ENCODE measurements around the gene KANSL2.
"Not testable (repeated sequence)": the region's sequence is repeated elsewhere in the genome, so short reads cannot be mapped to it uniquely, and the experiment has no call there.

KANSL2 gene

DNA sequence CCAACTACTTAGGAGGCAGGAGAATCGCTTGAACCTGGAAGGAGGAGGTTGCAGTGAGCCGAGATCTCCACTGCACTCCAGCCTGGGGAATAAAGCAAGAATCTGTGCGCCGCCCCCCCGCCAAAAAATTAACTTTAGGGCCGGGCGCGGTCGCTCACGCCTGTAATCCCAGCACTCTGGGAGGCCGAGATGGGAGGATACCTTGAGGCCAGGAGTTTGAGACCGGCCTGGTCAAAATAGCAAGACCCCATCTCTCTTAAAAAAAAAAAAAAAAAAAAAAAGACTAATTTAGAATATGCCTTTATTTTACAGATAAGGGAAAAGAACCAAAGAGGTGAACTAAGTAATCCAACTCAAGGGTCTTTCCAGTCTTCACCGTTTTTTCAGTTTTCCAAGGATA is 1.2 kb downstream of the KANSL2 start:
- H3K27me3 ChIP-seq (ENCODE audit: control insufficient read depth, insufficient read depth, low read length) = no peaks in the 10 kb centered on the region
- H3K4me3 ChIP-seq (ENCODE audit: low read length) = peak overlapping the region; percentile 100
- H3K4me1 ChIP-seq (ENCODE audit: control insufficient read depth, insufficient read depth, low read length) = peaks cover 5% of the 10 kb centered on the region
- peaks cover 3% of the 10 kb centered on the region for H3K36me3 ChIP-seq (ENCODE audit: control insufficient read depth, insufficient read depth, low read length)
- no peak overlapping the region for H3K27ac ChIP-seq (ENCODE audit: low read depth, low read length)
- H3K9ac ChIP-seq (ENCODE audit: low read length) = no peak overlapping the region

- H3K27me3 ChIP-seq (ENCODE audit: control insufficient read depth, insufficient read depth, low read length) = no peaks in the 10 kb centered on the region
- H3K27ac ChIP-seq (ENCODE audit: low read depth, low read length) = no peak overlapping the region
- peaks cover 5% of the 10 kb centered on the region for H3K4me1 ChIP-seq (ENCODE audit: control insufficient read depth, insufficient read depth, low read length)
- no peak overlapping the region for H3K4me3 ChIP-seq (ENCODE audit: low read length)
- peaks cover 3% of the 10 kb centered on the region for H3K36me3 ChIP-seq (ENCODE audit: control insufficient read depth, insufficient read depth, low read length)
- no peak overlapping the region for H3K9ac ChIP-seq (ENCODE audit: low read length)
Measured at GRCh38 chr12:48678551-48679185, 3.4 kb downstream of the KANSL2 start.

GRCh38 chr12:48671231-48671856 is 10.7 kb downstream of the KANSL2 start:
- peaks cover 33% of the 10 kb centered on the region for H3K36me3 ChIP-seq (ENCODE audit: control insufficient read depth, insufficient read depth, low read length)
- no peak overlapping the region for H3K4me3 ChIP-seq (ENCODE audit: low read length)
- no peaks in the 10 kb centered on the region for H3K4me1 ChIP-seq (ENCODE audit: control insufficient read depth, insufficient read depth, low read length)
- H3K9ac ChIP-seq (ENCODE audit: low read length) = no peak overlapping the region
- no peaks in the 10 kb centered on the region for H3K27me3 ChIP-seq (ENCODE audit: control insufficient read depth, insufficient read depth, low read length)
- no peak overlapping the region for H3K27ac ChIP-seq (ENCODE audit: low read depth, low read length)

GRCh38 chr12:48668996-48669395 is 13.0 kb downstream of the KANSL2 start:
- Histone ChIP-seq H3K27me3 (ENCODE audit: control insufficient read depth, insufficient read depth, low read length) (no peaks in the 10 kb centered on the region), H3K4me1 (ENCODE audit: control insufficient read depth, insufficient read depth, low read length) (no peaks in the 10 kb centered on the region), H3K36me3 (ENCODE audit: control insufficient read depth, insufficient read depth, low read length) (peaks cover 36% of the 10 kb centered on the region), H3K9ac (ENCODE audit: low read length) (no peak overlapping the region), H3K27ac (ENCODE audit: low read depth, low read length) (no peak overlapping the region), H3K4me3 (ENCODE audit: low read length) (no peak overlapping the region)

DNA sequence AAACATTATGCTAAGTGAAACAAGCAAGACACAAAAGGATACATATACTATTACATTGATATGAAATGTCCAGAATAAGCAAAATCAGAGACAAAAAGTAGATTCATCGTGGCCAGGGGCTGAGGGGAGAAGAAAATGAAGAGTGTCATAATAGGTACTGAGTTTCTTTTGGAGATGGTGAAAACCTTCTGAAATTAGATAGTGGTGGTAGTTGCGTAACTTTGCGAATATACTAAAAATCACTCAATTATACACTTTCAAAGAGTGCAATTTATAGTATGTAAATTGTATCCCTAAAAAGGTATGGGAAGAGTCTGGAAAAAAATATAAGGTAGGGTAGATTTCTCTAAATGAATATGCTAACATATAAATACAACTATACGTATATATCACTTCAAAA is 22.2 kb downstream of the KANSL2 start:
- Histone ChIP-seq H3K4me1 (ENCODE audit: control insufficient read depth, insufficient read depth, low read length) (no peaks in the 10 kb centered on the region), H3K4me3 (ENCODE audit: low read length) (no peak overlapping the region), H3K9ac (ENCODE audit: low read length) (no peak overlapping the region), H3K27ac (ENCODE audit: low read depth, low read length) (no peak overlapping the region), H3K36me3 (ENCODE audit: control insufficient read depth, insufficient read depth, low read length) (peaks cover 12% of the 10 kb centered on the region), H3K27me3 (ENCODE audit: control insufficient read depth, insufficient read depth, low read length) (no peaks in the 10 kb centered on the region)

- H3K4me3 ChIP-seq (ENCODE audit: low read length) = no peak overlapping the region
- no peak overlapping the region for H3K9ac ChIP-seq (ENCODE audit: low read length)
- H3K4me1 ChIP-seq (ENCODE audit: control insufficient read depth, insufficient read depth, low read length) = no peaks in the 10 kb centered on the region
- no peaks in the 10 kb centered on the region for H3K27me3 ChIP-seq (ENCODE audit: control insufficient read depth, insufficient read depth, low read length)
- peaks cover 6% of the 10 kb centered on the region for H3K36me3 ChIP-seq (ENCODE audit: control insufficient read depth, insufficient read depth, low read length)
- no peak overlapping the region for H3K27ac ChIP-seq (ENCODE audit: low read depth, low read length)
Measured at GRCh38 chr12:48651681-48652080, 30.4 kb downstream of the KANSL2 start.

- H3K4me1 ChIP-seq (ENCODE audit: control insufficient read depth, insufficient read depth, low read length); H3K4me3 ChIP-seq (ENCODE audit: low read length); H3K9ac ChIP-seq (ENCODE audit: low read length); H3K27me3 ChIP-seq (ENCODE audit: control insufficient read depth, insufficient read depth, low read length); H3K36me3 ChIP-seq (ENCODE audit: control insufficient read depth, insufficient read depth, low read length); H3K27ac ChIP-seq (ENCODE audit: low read depth, low read length): not testable (repeated sequence)
Measured at GRCh38 chr12:48645354-48645753, 36.7 kb downstream of the KANSL2 start.

GRCh38 chr12:48643011-48643410 is 39.0 kb downstream of the KANSL2 start:
- Histone ChIP-seq H3K4me3 (ENCODE audit: low read length) (no peak overlapping the region), H3K27ac (ENCODE audit: low read depth, low read length) (no peak overlapping the region), H3K9ac (ENCODE audit: low read length) (no peak overlapping the region), H3K27me3 (ENCODE audit: control insufficient read depth, insufficient read depth, low read length) (no peaks in the 10 kb centered on the region), H3K36me3 (ENCODE audit: control insufficient read depth, insufficient read depth, low read length) (no peaks in the 10 kb centered on the region), H3K4me1 (ENCODE audit: control insufficient read depth, insufficient read depth, low read length) (no peaks in the 10 kb centered on the region)

- H3K27ac ChIP-seq (ENCODE audit: low read depth, low read length); H3K27me3 ChIP-seq (ENCODE audit: control insufficient read depth, insufficient read depth, low read length); H3K9ac ChIP-seq (ENCODE audit: low read length); H3K36me3 ChIP-seq (ENCODE audit: control insufficient read depth, insufficient read depth, low read length); H3K4me3 ChIP-seq (ENCODE audit: low read length); H3K4me1 ChIP-seq (ENCODE audit: control insufficient read depth, insufficient read depth, low read length): not testable (repeated sequence)
Measured at GRCh38 chr12:48641752-48642555, 40.1 kb downstream of the KANSL2 start.

GRCh38 chr12:48640854-48641253 is 41.2 kb downstream of the KANSL2 start:
- H3K9ac ChIP-seq (ENCODE audit: low read length) = no peak overlapping the region
- H3K4me3 ChIP-seq (ENCODE audit: low read length) = no peak overlapping the region
- no peak overlapping the region for H3K27ac ChIP-seq (ENCODE audit: low read depth, low read length)
- no peaks in the 10 kb centered on the region for H3K36me3 ChIP-seq (ENCODE audit: control insufficient read depth, insufficient read depth, low read length)
- H3K4me1 ChIP-seq (ENCODE audit: control insufficient read depth, insufficient read depth, low read length) = no peaks in the 10 kb centered on the region
- no peaks in the 10 kb centered on the region for H3K27me3 ChIP-seq (ENCODE audit: control insufficient read depth, insufficient read depth, low read length)

DNA sequence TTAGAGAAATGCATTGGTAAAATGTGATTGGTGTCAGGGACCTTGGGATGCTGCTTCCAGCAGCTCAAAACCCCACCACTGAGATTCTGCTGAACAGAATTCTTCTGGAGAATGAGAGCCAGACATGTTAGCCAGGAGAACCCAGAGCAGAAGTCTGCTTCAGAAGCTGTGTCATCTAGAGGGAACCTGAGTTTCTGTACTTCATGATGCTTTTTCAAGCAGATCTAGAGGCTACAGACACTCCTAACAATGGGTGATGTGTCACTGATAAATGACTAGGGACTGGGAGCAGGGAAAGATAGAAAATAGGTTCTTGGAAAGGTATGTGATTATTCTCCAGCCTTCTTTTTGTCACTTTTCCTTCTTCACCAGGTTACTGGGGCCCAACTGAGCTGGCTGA is 41.6 kb downstream of the KANSL2 start:
- no peaks in the 10 kb centered on the region for H3K27me3 ChIP-seq (ENCODE audit: control insufficient read depth, insufficient read depth, low read length)
- H3K36me3 ChIP-seq (ENCODE audit: control insufficient read depth, insufficient read depth, low read length) = no peaks in the 10 kb centered on the region
- H3K27ac ChIP-seq (ENCODE audit: low read depth, low read length) = no peak overlapping the region
- no peaks in the 10 kb centered on the region for H3K4me1 ChIP-seq (ENCODE audit: control insufficient read depth, insufficient read depth, low read length)
- H3K4me3 ChIP-seq (ENCODE audit: low read length) = no peak overlapping the region
- no peak overlapping the region for H3K9ac ChIP-seq (ENCODE audit: low read length)

GRCh38 chr12:48631071-48631470 is 51.0 kb downstream of the KANSL2 start:
- Histone ChIP-seq H3K36me3 (ENCODE audit: control insufficient read depth, insufficient read depth, low read length) (no peaks in the 10 kb centered on the region), H3K9ac (ENCODE audit: low read length) (no peak overlapping the region), H3K4me3 (ENCODE audit: low read length) (no peak overlapping the region), H3K27ac (ENCODE audit: low read depth, low read length) (no peak overlapping the region), H3K4me1 (ENCODE audit: control insufficient read depth, insufficient read depth, low read length) (no peaks in the 10 kb centered on the region), H3K27me3 (ENCODE audit: control insufficient read depth, insufficient read depth, low read length) (no peaks in the 10 kb centered on the region)
